HepG2 (cell line): ENCODE measurements around the gene JMJD6. TPM values are rescaled to one million over a fixed set of nuclear protein-coding genes. Genes with fewer than 3 reads are reported as not detected.
A peak's percentile ranks its signal among the peaks of the same experiment; 100 is the strongest.

Experiments used
- CENPT ChIP-seq: sonication (generic); formaldehyde crosslinking; IDR thresholded peaks from 2 replicates; pipeline ENCODE4 v1.8.0; 2022; ENCODE audit warnings: low read depth, mild to moderate bottlenecking, moderate library complexity, missing genetic modification reagents
- NFIB ChIP-seq: sonication (generic); formaldehyde crosslinking; IDR thresholded peaks from 2 replicates; pipeline ENCODE4 v1.9.0; 2021; ENCODE audit warnings: missing genetic modification reagents, mild to moderate bottlenecking, borderline replicate concordance
- SNAPC2 ChIP-seq: sonication (generic); formaldehyde crosslinking; IDR thresholded peaks from 2 replicates; pipeline ENCODE4 v1.8.1; 2022; ENCODE audit warnings: mild to moderate bottlenecking, missing genetic modification reagents
- ZNF224 ChIP-seq: sonication (generic); formaldehyde crosslinking; IDR thresholded peaks from 2 replicates; pipeline ENCODE4 v1.5.0; 2020; ENCODE audit warnings: mild to moderate bottlenecking, missing genetic modification reagents
- ZNF746 ChIP-seq: sonication (generic); formaldehyde crosslinking; IDR thresholded peaks from 2 replicates; pipeline ENCODE4 v1.8.0; 2022; ENCODE audit warnings: mild to moderate bottlenecking, missing genetic modification reagents
- polyA plus RNA-seq, 8 experiments: library from polyadenylated mRNA; depleted of rRNA in 3 of 8; stranded (reverse) in 7 of 8; unstranded in 1 of 8; fragments of >200 nt; fragmentation: Illumina TruSeq in 4 of 8; extraction: Trizol in 4 of 8; gene quantifications; 2 replicates each; pipeline versions ENCODE4 v1.2.1 to v1.2.3, GENCODE V29; 2011 to 2016; ENCODE audit warnings: low read depth in 4 of 8, missing spikeins in 1 of 8, mixed read lengths in 1 of 8; ENCODE audit not compliant: insufficient read depth in 1 of 8
- total RNA-seq, 5 experiments: library from RNA; depleted of rRNA; stranded (reverse); fragments of >200 nt; fragmentation: Illumina TruSeq; extraction: Trizol; gene quantifications; 2 replicates each; pipeline ENCODE4 v1.2.3, GENCODE V29; 2016; ENCODE audit warnings: low read depth in 1 of 5
- TF ChIP-seq, protein P1 (sequence below): IDR thresholded peaks from 2 replicates; pipeline ENCODE4 v1.6.1; 2016; ENCODE audit warnings: missing compliant biosample characterization, missing genetic modification reagents, borderline replicate concordance
- TF ChIP-seq, protein P2 (sequence below): IDR thresholded peaks from 2 replicates; pipeline ENCODE4 v1.6.1; 2016
- TF ChIP-seq, protein P3 (sequence below): sonication (generic); formaldehyde crosslinking; IDR thresholded peaks from 2 replicates; pipeline ENCODE4 v1.4.0; 2020; ENCODE audit warnings: missing genetic modification reagents
- TF ChIP-seq, protein P4 (sequence below): sonication (generic); formaldehyde crosslinking; conservative IDR thresholded peaks from 2 replicates; pipeline ENCODE4 v1.4.0; 2020; ENCODE audit warnings: missing genetic modification reagents
- TF ChIP-seq, protein P5 (sequence below): sonication (generic); formaldehyde crosslinking; IDR thresholded peaks from 2 replicates; pipeline ENCODE4 v1.5.0; 2020; ENCODE audit warnings: mild to moderate bottlenecking, missing genetic modification reagents, borderline replicate concordance

Gene JMJD6
- total and polyA plus RNA-seq, 2 of the 13 experiments (the other 11 are each of a cell fraction or from before 2014, with no cell fraction given): 33.6 to 41.0 TPM

DNA sequence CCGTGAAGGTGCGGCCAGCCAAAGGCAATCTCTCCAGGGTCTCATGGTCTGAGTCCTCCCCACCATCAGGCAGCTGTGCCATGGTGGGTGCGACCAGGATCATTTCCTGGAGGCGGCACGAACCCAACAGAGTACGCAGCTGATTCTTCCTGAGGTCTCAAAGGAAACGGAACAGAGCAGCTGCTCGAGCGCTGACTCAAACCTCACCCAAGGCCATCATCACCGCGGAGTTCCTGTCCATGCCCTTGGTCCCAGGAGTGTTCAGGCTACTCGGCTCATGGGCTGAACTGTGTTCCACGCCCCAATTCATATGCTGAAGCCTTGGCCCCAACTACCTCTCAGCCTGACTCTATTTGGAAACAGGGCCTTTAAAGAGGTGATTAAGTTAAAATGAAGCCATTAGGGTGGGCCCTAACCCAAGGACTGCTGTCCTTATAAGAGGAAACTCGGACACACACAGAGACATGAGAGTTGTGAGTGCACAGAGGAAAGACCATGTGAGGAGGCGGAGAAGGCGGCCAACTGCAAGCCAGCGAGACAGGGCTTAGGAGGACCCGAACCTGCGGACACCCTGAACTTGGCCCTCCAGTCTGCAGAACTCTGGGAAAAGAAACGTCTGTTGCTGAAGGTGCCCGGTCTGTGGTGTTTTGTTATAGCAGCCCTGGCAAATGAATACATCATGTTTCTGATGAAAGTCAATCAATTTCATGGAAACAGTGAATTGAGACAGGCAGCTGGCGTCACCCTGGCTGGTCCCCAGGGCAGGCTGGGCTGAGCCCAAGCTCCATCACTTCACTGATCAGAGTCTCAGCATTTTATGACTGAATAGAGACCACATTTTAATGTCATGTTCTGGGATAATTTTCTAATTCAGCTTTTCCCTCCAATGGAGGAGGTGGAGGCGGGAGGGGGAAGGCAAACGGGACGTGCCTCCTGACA lies 29.4 kb downstream of the JMJD6 start (continued):
- TF ChIP-seq ZNF746 (CRISPR knock-in tag) (no peak), ZNF224 (no peak), CENPT (CRISPR knock-in tag) (no peak), SNAPC2 (CRISPR knock-in tag) (no peak), NFIB (CRISPR knock-in tag) (no peak)
- TF ChIP-seq, protein P1, sequence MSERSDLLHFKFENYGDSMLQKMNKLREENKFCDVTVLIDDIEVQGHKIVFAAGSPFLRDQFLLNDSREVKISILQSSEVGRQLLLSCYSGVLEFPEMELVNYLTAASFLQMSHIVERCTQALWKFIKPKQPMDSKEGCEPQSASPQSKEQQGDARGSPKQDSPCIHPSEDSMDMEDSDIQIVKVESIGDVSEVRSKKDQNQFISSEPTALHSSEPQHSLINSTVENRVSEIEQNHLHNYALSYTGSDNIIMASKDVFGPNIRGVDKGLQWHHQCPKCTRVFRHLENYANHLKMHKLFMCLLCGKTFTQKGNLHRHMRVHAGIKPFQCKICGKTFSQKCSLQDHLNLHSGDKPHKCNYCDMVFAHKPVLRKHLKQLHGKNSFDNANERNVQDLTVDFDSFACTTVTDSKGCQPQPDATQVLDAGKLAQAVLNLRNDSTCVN (CRISPR knock-in tag): 0 out of 2 replicates have a peak, but pooled peaks have one; percentile 27
- TF ChIP-seq, protein P2, sequence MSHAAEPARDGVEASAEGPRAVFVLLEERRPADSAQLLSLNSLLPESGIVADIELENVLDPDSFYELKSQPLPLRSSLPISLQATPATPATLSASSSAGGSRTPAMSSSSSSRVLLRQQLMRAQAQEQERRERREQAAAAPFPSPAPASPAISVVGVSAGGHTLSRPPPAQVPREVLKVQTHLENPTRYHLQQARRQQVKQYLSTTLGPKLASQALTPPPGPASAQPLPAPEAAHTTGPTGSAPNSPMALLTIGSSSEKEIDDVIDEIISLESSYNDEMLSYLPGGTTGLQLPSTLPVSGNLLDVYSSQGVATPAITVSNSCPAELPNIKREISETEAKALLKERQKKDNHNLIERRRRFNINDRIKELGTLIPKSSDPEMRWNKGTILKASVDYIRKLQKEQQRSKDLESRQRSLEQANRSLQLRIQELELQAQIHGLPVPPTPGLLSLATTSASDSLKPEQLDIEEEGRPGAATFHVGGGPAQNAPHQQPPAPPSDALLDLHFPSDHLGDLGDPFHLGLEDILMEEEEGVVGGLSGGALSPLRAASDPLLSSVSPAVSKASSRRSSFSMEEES (CRISPR knock-in tag): peak; percentile 52; the same call in 1 of the 2 replicates
- TF ChIP-seq, protein P3, sequence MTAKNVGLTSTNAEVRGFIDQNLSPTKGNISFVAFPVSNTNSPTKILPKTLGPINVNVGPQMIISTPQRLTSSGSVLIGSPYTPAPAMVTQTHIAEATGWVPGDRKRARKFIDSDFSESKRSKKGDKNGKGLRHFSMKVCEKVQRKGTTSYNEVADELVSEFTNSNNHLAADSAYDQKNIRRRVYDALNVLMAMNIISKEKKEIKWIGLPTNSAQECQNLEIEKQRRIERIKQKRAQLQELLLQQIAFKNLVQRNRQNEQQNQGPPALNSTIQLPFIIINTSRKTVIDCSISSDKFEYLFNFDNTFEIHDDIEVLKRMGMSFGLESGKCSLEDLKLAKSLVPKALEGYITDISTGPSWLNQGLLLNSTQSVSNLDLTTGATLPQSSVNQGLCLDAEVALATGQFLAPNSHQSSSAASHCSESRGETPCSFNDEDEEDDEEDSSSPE (CRISPR knock-in tag): no peak
- TF ChIP-seq, protein P4, sequence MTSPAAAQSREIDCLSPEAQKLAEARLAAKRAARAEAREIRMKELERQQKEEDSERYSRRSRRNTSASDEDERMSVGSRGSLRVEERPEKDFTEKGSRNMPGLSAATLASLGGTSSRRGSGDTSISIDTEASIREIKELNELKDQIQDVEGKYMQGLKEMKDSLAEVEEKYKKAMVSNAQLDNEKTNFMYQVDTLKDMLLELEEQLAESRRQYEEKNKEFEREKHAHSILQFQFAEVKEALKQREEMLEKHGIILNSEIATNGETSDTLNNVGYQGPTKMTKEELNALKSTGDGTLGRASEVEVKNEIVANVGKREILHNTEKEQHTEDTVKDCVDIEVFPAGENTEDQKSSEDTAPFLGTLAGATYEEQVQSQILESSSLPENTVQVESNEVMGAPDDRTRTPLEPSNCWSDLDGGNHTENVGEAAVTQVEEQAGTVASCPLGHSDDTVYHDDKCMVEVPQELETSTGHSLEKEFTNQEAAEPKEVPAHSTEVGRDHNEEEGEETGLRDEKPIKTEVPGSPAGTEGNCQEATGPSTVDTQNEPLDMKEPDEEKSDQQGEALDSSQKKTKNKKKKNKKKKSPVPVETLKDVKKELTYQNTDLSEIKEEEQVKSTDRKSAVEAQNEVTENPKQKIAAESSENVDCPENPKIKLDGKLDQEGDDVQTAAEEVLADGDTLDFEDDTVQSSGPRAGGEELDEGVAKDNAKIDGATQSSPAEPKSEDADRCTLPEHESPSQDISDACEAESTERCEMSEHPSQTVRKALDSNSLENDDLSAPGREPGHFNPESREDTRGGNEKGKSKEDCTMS (CRISPR knock-in tag): no peak
- TF ChIP-seq, protein P5, sequence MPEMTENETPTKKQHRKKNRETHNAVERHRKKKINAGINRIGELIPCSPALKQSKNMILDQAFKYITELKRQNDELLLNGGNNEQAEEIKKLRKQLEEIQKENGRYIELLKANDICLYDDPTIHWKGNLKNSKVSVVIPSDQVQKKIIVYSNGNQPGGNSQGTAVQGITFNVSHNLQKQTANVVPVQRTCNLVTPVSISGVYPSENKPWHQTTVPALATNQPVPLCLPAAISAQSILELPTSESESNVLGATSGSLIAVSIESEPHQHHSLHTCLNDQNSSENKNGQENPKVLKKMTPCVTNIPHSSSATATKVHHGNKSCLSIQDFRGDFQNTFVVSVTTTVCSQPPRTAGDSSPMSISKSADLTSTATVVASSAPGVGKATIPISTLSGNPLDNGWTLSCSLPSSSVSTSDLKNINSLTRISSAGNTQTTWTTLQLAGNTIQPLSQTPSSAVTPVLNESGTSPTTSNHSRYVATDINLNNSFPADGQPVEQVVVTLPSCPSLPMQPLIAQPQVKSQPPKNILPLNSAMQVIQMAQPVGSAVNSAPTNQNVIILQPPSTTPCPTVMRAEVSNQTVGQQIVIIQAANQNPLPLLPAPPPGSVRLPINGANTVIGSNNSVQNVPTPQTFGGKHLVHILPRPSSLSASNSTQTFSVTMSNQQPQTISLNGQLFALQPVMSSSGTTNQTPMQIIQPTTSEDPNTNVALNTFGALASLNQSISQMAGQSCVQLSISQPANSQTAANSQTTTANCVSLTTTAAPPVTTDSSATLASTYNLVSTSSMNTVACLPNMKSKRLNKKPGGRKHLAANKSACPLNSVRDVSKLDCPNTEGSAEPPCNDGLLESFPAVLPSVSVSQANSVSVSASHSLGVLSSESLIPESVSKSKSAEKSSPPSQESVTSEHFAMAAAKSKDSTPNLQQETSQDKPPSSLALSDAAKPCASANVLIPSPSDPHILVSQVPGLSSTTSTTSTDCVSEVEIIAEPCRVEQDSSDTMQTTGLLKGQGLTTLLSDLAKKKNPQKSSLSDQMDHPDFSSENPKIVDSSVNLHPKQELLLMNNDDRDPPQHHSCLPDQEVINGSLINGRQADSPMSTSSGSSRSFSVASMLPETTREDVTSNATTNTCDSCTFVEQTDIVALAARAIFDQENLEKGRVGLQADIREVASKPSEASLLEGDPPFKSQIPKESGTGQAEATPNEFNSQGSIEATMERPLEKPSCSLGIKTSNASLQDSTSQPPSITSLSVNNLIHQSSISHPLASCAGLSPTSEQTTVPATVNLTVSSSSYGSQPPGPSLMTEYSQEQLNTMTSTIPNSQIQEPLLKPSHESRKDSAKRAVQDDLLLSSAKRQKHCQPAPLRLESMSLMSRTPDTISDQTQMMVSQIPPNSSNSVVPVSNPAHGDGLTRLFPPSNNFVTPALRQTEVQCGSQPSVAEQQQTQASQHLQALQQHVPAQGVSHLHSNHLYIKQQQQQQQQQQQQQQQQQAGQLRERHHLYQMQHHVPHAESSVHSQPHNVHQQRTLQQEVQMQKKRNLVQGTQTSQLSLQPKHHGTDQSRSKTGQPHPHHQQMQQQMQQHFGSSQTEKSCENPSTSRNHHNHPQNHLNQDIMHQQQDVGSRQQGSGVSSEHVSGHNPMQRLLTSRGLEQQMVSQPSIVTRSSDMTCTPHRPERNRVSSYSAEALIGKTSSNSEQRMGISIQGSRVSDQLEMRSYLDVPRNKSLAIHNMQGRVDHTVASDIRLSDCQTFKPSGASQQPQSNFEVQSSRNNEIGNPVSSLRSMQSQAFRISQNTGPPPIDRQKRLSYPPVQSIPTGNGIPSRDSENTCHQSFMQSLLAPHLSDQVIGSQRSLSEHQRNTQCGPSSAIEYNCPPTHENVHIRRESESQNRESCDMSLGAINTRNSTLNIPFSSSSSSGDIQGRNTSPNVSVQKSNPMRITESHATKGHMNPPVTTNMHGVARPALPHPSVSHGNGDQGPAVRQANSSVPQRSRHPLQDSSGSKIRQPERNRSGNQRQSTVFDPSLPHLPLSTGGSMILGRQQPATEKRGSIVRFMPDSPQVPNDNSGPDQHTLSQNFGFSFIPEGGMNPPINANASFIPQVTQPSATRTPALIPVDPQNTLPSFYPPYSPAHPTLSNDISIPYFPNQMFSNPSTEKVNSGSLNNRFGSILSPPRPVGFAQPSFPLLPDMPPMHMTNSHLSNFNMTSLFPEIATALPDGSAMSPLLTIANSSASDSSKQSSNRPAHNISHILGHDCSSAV (CRISPR knock-in tag): no peak
